ENCODE measurements around the gene TMEM45B.
"Not testable (repeated sequence)": the region's sequence is repeated elsewhere in the genome, so short reads cannot be mapped to it uniquely, and the experiment has no call there.

Gene TMEM45B

DNA sequence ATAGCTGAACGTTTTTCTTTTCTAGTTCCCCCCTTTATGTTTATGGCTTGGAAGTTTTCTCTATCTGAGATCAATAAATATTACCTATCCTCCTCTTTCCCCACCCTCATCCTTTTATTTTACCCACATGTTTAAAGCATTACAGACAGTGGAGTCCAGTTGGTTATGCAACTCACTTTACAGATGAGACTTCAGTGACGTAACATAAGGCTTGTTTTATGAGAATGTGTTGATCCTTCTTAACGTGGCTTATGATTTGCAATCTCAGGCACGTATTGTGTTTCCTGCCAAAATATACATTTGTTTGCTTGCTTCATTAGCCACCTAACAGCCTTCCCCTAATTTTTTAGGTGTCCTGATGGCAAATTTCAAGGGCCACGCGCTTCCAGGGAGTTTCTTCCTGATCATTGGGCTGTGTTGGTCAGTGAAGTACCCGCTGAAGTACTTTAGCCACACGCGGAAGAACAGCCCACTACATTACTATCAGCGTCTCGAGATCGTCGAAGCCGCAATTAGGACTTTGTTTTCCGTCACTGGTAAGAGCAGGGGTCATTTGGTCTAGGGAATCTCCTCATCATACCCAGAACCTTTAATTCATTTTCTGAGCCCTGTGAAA is 36.6 kb downstream of the TMEM45B start:
- no peak for DNase-seq (ENCODE audit: low read depth)

DNA sequence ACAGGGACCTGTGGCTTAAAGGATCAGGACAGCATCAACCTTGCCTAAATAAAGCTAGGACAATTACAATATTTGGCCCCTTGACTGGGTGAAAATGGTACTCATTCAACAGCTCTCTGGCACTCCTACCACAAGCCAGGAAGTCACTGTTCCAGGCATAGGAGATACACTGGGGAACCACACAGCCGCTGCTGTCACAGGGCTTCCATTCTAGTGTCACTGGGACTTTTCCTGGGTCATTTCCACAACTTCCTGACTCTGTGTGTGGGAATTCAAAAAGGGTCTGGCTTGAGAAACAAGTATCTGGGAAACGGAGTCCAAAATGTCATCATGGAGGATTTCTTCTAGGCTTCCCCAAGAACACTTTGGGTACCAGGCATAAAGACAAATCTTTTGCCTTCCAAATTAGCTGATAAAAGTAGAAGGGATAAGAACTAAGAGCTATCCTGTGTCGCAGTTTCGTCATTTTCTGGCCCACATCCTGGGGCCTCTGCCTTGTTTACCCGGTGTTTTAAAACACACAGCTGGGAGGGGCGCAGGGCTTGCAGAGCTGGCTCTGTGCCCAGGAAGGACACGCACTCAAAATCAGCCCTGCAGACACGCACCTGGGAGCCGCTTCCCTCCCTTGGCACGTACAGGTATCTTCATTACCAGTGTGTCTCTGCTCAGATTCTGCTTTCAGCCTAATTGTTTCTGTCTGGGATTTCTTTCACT is 38.0 kb downstream of the TMEM45B start:
- DNase-seq (ENCODE audit: low read depth), result no peak

DNA sequence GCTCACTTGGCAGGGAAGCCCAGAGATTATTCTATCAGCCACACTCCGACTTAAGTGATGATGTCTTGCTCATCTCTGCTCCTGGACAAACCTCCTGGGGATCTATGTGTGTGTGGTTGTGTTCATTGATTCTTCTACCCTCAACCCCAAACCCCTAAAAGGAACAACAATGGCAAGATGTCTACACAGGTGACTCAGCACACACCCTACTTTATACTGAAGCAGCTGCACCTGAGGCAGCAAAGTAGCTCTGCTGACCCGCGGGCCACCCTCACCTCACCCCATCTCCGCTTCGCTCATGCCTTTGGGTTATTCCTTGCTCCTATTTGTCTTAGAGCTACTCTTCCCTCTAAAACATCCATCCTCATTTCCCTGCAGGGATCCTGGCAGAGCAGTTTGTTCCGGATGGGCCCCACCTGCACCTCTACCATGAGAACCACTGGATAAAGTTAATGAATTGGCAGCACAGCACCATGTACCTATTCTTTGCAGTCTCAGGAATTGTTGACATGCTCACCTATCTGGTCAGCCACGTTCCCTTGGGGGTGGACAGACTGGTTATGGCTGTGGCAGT is 38.7 kb downstream of the TMEM45B start:
- DNase-seq (ENCODE audit: low read depth), result no peak

DNA sequence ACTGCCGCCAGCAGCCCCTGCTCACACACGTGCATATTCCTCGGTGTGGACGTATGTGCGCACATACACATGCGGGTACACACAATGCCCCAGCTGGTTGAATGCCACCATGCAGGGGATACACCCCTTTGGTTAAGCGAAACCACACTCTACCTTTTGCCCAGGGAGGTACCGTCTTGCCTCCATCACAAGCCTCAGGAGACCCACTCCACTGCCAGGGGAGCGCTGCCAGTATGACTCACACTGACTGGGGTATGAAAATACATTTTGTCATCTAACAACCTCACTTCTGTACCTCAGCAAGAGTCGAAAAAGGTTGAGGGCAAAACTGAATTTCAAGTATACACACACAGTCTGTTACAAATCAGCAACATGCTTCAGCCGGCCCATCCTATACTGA is 39.4 kb downstream of the TMEM45B start:
- no peak for DNase-seq (ENCODE audit: low read depth)

DNA sequence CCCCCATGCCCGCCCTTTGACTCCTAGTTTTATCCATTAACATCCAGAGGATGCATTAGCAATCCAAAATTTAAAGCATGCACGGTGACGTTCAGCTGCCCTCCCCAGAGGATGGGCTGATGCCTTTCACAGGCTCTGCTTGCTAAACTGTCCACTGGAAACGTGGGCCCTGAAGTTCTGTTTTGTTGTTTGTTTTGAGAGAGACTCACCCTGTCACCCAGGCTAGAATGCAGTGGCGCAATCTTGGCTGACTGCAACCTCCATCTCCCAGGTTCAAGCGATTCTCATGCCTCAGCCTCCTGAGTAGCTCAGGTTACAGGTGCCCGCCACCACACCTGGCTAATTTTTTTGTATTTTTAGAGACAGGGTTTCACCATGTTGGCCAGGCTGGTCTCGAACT is 40.4 kb downstream of the TMEM45B start:
- DNase-seq (ENCODE audit: low read depth), result no peak

DNA sequence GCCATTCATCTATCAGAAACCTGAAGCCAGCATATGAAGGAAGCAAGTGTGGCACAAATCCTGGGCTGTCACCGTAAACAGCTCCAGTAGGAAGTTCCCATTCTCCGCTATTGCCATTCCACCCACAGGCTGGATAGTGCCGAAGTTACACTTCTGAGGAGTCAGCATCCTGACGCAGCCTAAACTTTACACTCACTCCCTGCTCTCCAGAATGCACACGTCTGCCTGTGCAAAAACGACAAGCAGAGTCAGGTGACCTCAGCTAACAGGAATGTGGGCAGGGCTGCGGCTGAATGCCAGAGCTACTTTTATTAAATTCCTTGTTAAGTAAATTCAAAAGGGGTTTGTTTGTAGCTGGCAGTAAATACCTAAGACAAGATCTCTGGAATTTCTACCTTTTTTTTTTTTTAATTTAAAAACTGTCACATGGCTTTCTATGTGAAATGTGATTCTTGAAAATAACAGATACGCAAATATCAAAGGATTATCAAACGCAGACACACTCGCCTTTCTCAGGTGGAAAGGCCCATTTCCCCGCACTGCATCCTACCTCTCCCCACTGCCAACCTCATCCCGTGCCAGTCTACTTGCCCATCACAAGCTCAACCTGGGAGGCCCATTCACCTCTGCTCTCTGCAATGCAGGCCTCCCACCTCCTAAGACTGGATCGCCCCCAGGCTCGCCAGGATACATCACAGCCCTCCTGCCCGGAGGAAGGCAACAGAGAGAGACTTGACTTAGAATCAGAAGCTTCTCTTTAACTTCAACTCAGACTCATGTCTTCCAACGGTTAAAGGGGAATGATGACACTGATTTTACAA is 46.3 kb downstream of the TMEM45B start:
- peak; percentile 43 for DNase-seq (ENCODE audit: low read depth)

DNA sequence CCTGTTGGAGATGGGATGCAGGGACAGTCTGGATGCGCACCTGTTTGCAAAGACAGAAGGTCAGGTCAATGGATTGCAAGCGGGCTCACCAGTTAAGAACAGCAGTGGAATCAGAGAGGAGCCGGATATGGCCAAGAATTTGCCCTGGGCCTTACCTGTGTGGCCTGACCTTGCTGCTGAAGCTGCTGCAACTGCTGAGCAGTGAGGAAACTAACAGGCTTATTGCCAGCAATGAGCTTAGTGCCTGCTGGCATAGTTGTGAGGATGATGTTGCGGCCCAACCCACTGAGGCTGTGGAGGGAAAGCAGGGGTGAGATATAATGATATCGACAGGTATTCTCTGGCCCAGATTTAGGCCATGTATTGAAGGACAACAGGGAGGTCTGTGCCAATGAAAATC is 49.2 kb downstream of the TMEM45B start:
- DNase-seq (ENCODE audit: low read depth), result no peak

DNA sequence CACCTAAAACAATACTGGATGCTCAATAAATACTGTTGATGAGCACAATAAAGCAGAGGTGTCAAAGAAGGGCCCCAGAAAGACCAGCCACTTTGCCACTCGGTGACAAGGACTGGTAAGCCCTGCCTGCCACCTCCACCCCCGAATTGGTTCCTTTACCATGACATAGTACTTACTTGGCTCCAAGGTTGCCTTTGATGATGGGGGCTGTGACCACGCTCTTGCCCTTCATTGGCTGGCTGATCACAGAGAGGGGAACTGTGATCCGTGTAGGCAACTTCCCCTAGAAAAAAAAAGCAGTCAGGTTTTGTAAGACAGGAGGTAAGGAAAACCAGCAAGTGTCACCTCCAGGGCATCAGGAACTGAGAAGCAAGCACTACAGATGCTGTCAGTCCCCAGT is 50.1 kb downstream of the TMEM45B start:
- no peak for DNase-seq (ENCODE audit: low read depth)

DNA sequence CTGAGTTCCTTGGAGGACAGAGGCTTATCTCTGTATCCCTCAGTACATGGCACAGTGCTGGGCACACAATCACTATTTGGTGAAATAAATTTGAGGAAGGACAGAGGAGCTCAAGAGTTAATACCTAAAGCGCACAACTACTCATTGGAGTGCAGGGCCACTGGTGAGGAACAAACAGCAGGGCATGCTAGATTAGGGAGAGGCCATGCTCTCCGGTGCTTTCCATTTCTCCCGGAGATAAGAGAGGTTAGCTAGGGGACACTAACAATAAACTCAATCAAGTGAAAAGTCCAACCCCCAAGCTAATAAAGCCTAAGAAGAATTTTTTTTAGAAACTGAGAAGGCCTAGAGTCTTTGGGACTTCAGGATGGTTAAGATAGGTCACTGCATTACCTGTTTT is 50.7 kb downstream of the TMEM45B start:
- DNase-seq (ENCODE audit: low read depth), result no peak

DNA sequence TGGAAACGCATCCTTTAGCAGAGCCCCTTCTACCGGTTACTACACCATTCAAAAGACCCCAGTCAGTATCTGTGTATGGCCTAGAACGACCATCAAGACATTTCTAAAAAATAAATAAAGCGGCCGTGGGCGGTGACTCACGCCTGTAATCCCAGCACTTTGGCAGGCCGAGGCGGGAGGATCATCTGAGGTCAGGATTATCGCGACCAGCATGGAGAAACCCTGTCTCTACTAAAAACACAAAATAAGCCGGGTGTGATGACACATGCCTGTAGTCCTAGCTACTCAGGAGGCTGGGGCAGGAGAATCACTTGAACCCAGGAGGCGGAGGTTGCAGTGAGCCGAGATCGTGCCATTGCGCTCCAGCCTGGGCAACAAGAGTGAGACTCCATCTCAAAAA is 53.0 kb downstream of the TMEM45B start:
- DNase-seq (ENCODE audit: low read depth), result not testable (repeated sequence)

DNA sequence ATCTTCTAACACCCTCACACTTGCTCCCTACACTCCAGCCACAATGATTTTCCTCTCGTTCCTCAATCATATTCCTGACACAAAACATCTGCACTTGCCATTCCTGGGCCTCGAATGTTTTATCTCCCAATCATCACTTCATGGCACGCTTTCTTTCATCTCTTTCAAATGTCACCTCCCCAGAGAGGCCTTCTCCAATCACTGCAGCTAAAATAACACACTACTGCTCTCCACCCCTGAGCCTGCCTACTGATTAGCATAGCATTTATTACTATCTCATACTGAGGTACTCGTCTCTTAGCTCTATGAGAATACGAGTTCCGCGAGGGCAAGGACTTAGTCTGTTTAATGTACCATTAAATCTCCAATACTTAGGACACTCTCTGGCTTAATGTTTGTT is 56.3 kb downstream of the TMEM45B start:
- DNase-seq (ENCODE audit: low read depth), result no peak

DNA sequence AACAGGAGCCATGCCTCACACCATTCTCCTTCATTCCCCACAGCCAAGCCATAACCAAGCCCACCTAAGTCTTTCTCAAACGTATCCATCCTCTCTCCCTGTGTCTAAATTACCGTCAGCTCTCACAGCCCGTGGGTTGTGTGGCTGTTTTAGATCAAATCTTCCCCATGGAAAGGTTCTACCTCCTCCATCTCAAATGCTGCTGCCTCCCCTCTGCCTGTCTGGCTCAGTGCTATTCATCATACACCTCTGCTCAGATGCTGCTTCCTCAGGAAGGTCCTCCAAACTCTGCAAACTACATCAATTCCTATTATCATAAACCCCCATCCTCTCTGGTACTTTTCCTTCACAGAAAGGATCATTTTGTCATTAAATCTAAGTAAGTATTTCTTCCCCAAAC is 64.7 kb downstream of the TMEM45B start:
- DNase-seq (ENCODE audit: low read depth), result no peak

DNA sequence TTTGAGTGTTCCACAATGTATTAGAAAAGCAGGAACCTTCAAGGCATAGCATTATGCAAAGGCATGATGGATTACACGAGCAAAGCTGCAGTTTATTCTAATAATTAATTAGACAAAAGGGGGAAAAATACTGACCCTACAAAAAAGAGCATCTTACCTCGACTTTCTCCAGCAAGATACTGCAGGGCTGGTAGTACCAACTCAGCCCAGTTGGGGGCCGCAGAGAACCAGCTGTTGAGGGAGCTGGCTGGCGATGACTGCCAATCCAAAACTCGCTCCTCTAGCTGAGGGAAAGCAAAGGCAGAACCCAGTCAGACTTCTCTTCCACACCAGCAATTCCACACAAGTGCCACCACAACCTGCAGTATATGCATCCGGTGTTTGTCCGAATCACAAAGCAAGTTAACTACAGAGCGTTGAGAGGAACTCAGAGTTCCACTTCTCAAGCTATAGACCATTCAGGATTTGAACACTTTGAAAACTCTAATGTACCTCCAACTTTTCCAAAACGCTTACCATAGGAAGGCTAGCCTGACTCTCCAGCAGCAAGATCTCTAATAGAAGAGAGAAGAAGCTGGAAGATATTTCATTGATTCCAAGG is 66.0 kb downstream of the TMEM45B start:
- peak; percentile 9 for DNase-seq (ENCODE audit: low read depth)

DNA sequence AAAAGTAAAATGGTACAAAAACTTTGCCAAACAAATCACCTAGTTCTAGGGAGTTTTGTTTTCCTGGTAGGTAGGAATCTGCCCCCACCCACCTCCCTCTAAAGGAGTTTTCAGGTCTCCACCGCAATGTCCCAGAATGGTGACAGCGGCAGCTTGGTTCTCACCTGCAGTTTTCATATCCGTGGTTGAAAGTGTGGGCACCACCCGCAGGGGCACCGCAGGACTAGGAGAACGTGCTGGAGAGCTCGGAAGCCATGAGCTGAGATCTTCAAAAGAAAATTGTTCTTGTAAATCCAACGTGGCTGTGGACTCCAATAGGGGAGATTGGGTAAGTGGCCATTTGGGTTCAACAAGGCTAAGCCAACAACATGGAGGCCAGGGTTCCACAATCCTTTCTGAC is 68.9 kb downstream of the TMEM45B start:
- no peak for DNase-seq (ENCODE audit: low read depth)

DNA sequence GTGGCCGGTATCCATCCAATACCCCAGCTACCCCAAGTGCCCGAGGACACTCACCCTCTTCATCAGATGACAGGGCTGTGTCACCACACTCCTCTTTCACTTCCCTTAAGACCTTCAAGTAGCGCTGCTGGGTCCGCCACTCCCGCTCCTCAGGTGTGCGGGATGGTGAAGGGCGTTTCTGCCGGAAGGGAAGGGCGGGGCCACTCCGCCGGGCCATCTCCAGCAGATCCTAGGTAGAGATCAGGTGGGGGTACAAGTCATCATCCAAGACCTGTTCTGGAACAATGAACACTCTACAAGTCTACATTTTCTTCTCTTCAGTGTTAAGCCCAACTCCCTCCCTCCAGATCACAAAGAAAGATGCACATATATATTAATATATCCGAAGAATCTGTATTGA is 69.7 kb downstream of the TMEM45B start:
- no peak for DNase-seq (ENCODE audit: low read depth)

DNA sequence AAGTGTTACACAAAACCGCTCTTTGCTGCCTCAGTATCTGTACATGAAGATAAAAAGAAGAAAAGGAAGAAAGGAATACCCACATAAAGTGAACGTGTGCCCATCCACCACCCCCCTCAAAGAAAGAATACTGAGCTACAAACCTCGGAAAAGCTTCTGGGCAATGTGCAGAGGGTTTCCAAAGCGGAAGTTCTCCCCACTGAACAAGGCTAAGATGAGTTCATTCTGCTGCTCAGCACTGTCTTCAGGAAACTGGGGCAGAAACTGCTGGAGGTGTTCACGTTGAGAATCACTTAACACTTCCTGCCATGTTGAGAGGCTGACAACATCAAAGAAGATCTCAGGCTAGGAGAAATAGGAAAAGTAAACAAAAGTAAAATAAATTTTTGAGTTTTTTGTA is 72.8 kb downstream of the TMEM45B start:
- no peak for DNase-seq (ENCODE audit: low read depth)

DNA sequence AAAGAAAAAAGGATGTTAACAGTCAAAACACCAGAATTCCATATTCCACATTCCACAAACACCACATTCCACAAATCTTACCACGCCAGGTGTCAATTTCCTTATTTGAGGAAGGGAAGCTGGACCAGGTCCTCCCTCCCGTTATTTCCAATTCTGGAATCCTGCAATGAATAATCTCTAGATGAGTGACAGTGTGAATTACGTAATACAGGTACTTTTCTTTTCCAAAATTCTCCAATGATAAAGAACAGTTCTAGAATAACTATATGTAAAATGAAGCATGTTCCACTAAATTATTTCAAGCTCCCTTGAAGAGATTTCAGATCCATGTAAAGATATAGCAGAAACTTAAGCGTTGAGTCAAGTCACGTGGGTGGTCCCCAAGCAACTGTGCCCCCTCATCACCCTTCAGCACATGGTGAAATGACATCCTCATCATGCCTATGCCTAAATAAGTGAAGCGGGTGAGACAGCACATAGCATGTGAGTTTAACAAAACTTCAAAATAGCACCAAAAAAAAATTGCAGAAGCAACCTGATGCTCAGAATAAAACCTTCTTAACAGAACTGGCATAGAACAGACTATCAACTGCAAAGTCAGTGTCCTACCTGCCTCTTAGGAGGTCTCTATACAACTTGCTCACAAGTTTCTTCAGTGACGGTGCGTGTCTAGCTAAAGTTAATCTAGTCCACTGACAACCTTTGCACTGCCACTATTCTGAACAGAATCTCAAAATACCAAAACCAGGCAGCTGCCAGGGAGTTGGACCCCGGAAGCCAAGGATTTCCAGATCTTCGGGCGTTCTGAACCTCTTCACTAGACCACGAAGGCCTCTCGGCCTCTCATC is 78.9 kb downstream of the TMEM45B start:
- no peak for DNase-seq (ENCODE audit: low read depth)

DNA sequence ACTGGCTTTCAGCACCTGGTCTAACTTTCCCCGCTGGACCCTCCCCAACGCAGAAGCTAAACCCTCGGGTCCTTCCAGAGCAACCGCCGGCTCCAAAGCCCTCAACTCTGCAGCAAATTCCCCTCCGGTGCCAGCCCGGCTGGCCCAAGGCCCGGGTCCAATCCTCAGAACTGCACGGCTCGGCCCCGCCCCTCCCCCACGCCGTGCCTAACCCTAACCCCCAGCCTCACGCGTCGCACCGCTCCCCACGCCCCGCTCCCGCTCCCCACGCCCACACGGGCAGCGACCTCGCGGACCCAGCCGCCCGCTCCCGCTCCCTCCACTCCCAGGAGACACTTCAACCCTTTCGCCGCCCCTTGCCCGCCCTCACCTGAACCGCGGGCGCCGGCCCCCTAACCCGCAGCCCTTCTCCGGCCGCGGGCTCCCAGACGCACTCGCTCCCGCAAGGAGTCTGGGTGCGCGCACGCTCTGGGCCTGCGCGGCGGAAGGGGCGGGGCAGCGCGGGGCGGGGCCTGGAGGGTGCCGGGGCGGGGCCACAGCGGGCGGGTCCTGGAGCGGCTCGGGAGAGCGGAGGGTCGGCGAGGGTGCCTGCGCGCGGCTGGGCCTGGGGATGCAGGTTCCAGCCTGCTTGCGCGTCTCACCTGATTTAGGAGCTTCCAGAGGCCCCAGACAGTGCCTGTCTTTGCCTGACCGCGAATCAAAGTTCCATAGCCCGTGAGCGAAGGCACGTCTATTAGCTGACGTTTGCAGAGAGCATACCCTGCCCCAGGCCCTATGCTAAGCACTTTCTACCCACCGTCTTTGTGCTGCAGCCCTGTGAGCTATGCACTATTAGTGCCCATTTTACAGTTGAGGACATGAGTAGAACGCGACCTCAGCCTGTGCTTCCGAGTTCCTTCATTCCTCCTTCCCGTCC is 79.7 kb downstream of the TMEM45B start, which contains the start of gene NFRKB:
Gene NFRKB, minus strand, starts transcription at position 453 of the 916 bp plus-strand sequence. CDS start 2,729 bp downstream, outside the sequence.
- peak; percentile 47 for DNase-seq (ENCODE audit: low read depth)

DNA sequence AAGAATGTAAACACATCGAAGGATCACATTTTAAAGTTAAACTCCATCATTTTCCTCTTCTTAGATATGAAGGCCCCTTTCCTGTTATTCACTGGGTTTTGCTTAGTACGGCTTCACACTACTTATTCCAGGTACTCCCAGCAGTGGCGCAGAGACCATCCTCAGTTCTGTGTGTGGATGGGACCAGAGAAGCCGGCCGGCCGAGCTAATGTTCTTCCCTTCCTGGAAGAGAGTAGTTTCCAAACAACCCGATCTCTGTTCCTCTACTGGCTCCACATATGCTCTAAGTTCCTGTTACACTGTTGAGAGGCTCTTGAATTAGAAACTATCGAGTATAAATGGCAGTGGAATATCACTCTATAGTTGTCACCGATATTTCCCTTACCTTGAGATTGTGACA is 80.4 kb downstream of the TMEM45B start:
- DNase-seq (ENCODE audit: low read depth), result no peak

DNA sequence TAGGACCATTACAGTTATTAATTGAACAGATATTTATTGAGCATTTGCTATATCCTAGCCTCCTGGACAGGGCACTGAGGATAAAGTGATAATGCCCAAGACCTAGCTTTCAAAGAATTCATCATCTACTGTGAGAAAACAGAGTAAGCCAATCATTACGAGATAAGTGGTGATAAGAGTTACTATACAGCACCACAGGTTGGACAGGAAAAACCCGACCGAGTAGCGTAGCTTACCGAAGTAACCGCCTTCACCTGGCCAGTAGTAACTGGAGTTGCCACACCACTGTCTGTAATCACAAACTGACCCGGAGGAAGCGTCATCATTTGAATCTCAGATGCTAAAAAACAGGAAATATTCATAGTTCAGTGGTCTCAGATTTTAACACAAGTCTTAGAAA is 89.8 kb downstream of the TMEM45B start:
- no peak for DNase-seq (ENCODE audit: low read depth)
